RPMI7951 (cell line): ENCODE measurements around the gene TMEM179B. TPM values are rescaled to one million over a fixed set of nuclear protein-coding genes. Genes with fewer than 3 reads are reported as not detected.

Experiments used
- DNase-seq: peaks from one replicate; pipeline ENCODE4 v3.0.0-alpha.2; 2012; ENCODE audit warnings: low read depth
- total RNA-seq: library from RNA; depleted of rRNA; stranded (reverse); fragments of >200 nt; shearing (Covaris generic); gene quantifications from 2 replicates; pipeline ENCODE4 v1.2.3, GENCODE V29; 2014; rRNA removed

TMEM179B gene
- total RNA-seq, 1 experiment from 2014 or later: 88.3 TPM

DNA sequence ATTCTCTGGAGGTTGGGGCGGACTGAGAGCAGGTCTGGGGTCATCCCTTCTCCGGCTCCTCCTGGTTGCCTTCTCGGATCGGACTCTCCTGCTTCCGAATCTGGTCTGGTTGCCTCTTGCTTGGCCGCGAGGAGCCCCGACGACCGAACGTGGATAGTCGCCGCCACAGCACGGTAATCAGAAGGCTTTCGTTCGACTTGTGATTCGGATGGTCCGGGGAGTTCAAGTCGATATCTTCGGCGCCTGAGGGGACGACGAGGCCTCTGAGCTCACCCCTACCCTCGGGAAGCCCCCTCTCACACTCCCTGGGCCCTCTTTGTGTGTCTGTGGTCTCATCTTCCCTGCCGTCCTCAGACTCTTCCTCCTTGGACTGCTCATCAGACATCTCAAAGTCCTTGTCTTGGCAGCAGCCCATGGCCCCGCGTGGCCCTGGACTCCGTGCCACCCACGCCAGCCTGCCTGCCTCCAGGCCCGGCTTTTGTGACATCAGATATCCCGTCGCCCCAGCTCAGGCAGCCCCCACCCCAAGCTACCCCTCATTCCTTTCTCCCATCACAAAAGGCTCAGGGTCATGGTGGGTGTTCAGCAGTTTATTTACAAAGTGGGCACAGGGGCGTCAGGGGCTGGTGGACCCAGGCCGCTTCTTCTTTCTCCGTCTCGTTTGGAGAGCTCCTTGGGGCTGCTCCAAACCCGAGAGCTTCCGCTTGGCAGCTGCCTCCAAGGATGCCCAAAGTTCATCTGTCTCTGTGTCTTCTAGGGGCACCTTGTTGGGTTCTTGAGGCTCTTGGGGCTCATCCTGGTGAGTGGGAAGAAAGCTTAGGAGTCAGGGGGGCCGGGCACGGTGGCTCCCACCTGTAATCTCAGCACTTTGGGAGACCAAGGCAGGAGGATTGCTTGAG lies 45.4 kb downstream of the TMEM179B start, which contains the start of gene TEX54:
Gene TEX54, minus strand, starts transcription at position 506 of the 899 bp plus-strand sequence.
- no peak for DNase-seq

DNA sequence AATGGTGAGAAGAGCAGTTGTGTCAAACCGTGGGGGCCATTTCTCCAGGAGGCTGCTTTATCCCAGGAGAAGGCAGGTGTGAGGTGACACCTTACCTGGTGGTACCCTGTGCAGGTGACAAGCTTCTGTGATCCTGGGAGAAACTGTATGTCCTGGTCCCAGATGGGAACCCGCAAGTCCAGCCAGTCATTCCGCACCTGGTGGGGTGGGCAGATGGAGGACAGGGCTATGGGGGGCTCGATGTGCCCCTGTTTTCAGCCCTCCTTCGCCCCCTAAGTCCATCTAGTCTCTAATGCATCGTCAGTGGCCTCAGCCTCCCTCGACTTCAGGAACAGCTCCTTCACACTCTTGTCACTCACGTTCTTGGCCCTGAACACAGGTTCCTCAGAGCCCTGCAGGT lies 48.1 kb downstream of the TMEM179B start:
- no peak for DNase-seq

DNA sequence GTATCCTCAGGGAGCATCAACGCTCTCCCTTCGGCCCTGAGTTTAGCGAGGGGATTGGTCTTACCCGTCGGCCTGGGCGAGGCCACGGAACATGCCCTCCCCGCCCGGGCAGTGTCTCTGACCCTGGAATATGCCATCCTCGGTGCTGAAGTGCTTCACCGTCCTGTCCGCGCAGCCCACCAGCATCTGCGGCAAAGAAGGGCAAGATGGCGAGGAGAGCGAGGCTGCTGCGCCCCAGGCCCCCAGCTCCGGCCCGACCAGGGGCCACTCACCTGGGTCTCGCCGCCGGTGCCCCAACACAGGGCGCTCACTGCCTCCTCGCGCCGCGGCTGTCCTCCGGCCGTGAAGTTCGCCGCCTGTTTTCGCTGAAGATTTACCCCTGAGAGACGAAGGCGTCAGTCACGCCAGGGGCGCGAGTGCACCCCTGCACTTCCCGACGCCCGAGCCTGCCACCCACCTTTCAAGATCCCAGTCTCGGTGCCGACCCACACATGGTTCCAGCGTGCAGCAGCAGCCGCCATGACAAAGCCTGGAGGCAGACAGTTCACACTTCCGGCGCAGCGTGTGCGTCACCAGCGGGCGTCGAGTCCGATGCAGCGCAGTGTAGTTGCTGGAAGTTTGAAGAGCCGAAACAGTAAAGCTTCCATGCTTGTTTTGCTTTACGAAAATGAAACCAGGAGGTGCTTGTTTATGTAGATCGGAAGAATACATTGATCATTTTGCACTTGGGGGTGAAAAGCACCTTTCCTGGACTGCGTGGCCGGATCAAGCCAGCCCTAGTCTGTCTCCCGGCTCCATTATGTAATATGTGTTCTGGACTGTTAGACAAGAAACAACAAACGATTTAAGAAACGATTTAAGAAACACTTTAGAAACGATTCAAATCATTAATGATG lies 52.1 kb downstream of the TMEM179B start, which contains the start of gene WDR74:
Gene WDR74, minus strand, starts transcription at position 541 of the 896 bp plus-strand sequence. Its CDS starts 20 bp downstream, at position 521.
- DNase-seq: peak; percentile 92

Other genes with a start within 250 kb of the TMEM179B start
- gene AHNAK, start 240.6 kb upstream of the TMEM179B start, total RNA-seq: 184 and 206 TPM in 2 replicates
- gene EEF1G, start 213.5 kb upstream of the TMEM179B start, total RNA-seq: 841 and 1,053 TPM in 2 replicates
- 4.7 and 5.3 TPM in 2 replicates for gene TUT1, start 195.9 kb upstream of the TMEM179B start, total RNA-seq
- gene MTA2, start 185.5 kb upstream of the TMEM179B start, total RNA-seq: 91.2 and 103 TPM in 2 replicates
- 7.1 and 13.8 TPM in 2 replicates for gene EML3, start 174.6 kb upstream of the TMEM179B start, total RNA-seq
- 2.5 and 3.6 TPM in 2 replicates for gene ROM1, start 174.1 kb upstream of the TMEM179B start, total RNA-seq
- gene B3GAT3, start 165.4 kb upstream of the TMEM179B start, total RNA-seq: 23.3 and 27.1 TPM in 2 replicates
- gene GANAB, start 140.8 kb upstream of the TMEM179B start, total RNA-seq: 136 and 159 TPM in 2 replicates
- 10.7 and 14.8 TPM in 2 replicates for gene INTS5, start 134.1 kb upstream of the TMEM179B start, total RNA-seq
- gene C11orf98, start 122.2 kb upstream of the TMEM179B start, total RNA-seq: 69.0 and 73.3 TPM in 2 replicates
- gene CSKMT, start 122.1 kb upstream of the TMEM179B start, total RNA-seq: 3.8 and 5.6 TPM in 2 replicates
- gene UQCC3, start 115.7 kb upstream of the TMEM179B start, total RNA-seq: 19.6 and 26.6 TPM in 2 replicates
- 4.6 and 6.1 TPM in 2 replicates for gene LBHD1, start 115.1 kb upstream of the TMEM179B start, total RNA-seq
- 107 and 128 TPM in 2 replicates for gene UBXN1, start 108.3 kb upstream of the TMEM179B start, total RNA-seq
- 6.0 and 6.2 TPM in 2 replicates for gene LRRN4CL, start 97.9 kb upstream of the TMEM179B start, total RNA-seq
- gene BSCL2, start 80.0 kb upstream of the TMEM179B start, total RNA-seq: 65.0 and 71.0 TPM in 2 replicates
- gene GNG3, start 79.7 kb upstream of the TMEM179B start, total RNA-seq: not detected in 2 replicates
- 10.2 and 11.8 TPM in 2 replicates for gene HNRNPUL2, start 59.9 kb upstream of the TMEM179B start, total RNA-seq
- gene TTC9C, start 58.9 kb upstream of the TMEM179B start, total RNA-seq: 56.6 and 68.4 TPM in 2 replicates
- gene ZBTB3, start 33.2 kb upstream of the TMEM179B start, total RNA-seq: 10.1 and 11.4 TPM in 2 replicates
- 182 and 189 TPM in 2 replicates for gene POLR2G, start 25.8 kb upstream of the TMEM179B start, total RNA-seq
- 15.1 and 18.1 TPM in 2 replicates for gene TAF6L, start 16.0 kb upstream of the TMEM179B start, total RNA-seq
- 41.0 and 55.3 TPM in 2 replicates for gene TMEM223, start 4.6 kb downstream of the TMEM179B start, total RNA-seq
- gene NXF1, start 18.0 kb downstream of the TMEM179B start, total RNA-seq: 24.9 and 26.1 TPM in 2 replicates
- gene STX5, start 44.6 kb downstream of the TMEM179B start, total RNA-seq: 40.7 and 43.1 TPM in 2 replicates
- not detected in 2 replicates for gene TEX54, start 45.4 kb downstream of the TMEM179B start, total RNA-seq
- 61.3 and 80.4 TPM in 2 replicates for gene WDR74, start 52.2 kb downstream of the TMEM179B start, total RNA-seq
- 85.2 and 94.7 TPM in 2 replicates for gene SLC3A2, start 93.5 kb downstream of the TMEM179B start, total RNA-seq
- not detected in 2 replicates for gene CHRM1, start 134.0 kb downstream of the TMEM179B start, total RNA-seq
- not detected in 2 replicates for gene SLC22A6, start 197.6 kb downstream of the TMEM179B start, total RNA-seq
- not detected in 2 replicates for gene SLC22A8, start 228.4 kb downstream of the TMEM179B start, total RNA-seq